GM18951 (cell line): Measurements from ENCODE around the gene AGBL1.
"Not testable (repeated sequence)": the region's sequence is repeated elsewhere in the genome, so short reads cannot be mapped to it uniquely, and the experiment has no call there.

Experiments
- POLR2A ChIP-seq: IDR thresholded peaks from 4 replicates; pipeline ENCODE4 v1.6.1; 2011; ENCODE audit warnings: mild to moderate bottlenecking; ENCODE audit not compliant: insufficient read length, insufficient read depth; ENCODE audit errors: extremely low read depth
- in situ Hi-C: fragments of 300-500 bp; cut with MboI; formaldehyde crosslinking; loops from one replicate; pipeline ENCODE4 v1.12.0; 2022; ENCODE audit warnings: low sequenced_read_pairs, mixed read lengths, inconsistent platforms; ENCODE audit not compliant: unreplicated experiment

Gene AGBL1

GRCh38 chr15:86863226-86863915 lies 783.7 kb downstream of the AGBL1 start:
- no peak for TF ChIP-seq POLR2A
- in situ Hi-C loops, result no loop called here

GRCh38 chr15:86865920-86866319 lies 786.2 kb downstream of the AGBL1 start:
- no peak for TF ChIP-seq POLR2A
- in situ Hi-C loops, result no loop called here

GRCh38 chr15:86870846-86871245 lies 791.2 kb downstream of the AGBL1 start:
- in situ Hi-C loops, result no loop called here
- no peak for TF ChIP-seq POLR2A

- TF ChIP-seq POLR2A, result no peak
- in situ Hi-C loops, result no loop called here
Measured at GRCh38 chr15:86871964-86872363, 792.3 kb downstream of the AGBL1 start.

GRCh38 chr15:86872782-86873181 lies 793.1 kb downstream of the AGBL1 start:
- in situ Hi-C loops, result no loop called here
- TF ChIP-seq POLR2A, result no peak

GRCh38 chr15:86875067-86875466 lies 795.4 kb downstream of the AGBL1 start:
- in situ Hi-C loops, result no loop called here
- TF ChIP-seq POLR2A, result no peak

- TF ChIP-seq POLR2A, result no peak
- in situ Hi-C loops, result no loop called here
Measured at GRCh38 chr15:86876387-86876944, 796.8 kb downstream of the AGBL1 start.

- no peak for TF ChIP-seq POLR2A
- in situ Hi-C loops, result no loop called here
Measured at GRCh38 chr15:86877171-86877631, 797.5 kb downstream of the AGBL1 start.

GRCh38 chr15:86878844-86879243 lies 799.2 kb downstream of the AGBL1 start:
- in situ Hi-C loops, result not testable (repeated sequence)

GRCh38 chr15:86879250-86880229 lies 799.9 kb downstream of the AGBL1 start:
- in situ Hi-C loops, result no loop called here
- TF ChIP-seq POLR2A, result no peak

- in situ Hi-C loops, result no loop called here
- no peak for TF ChIP-seq POLR2A
Measured at GRCh38 chr15:86885616-86886015, 805.9 kb downstream of the AGBL1 start.

- in situ Hi-C loops, result no loop called here
- no peak for TF ChIP-seq POLR2A
Measured at GRCh38 chr15:86892774-86893449, 813.2 kb downstream of the AGBL1 start.

- in situ Hi-C loops, result no loop called here
- no peak for TF ChIP-seq POLR2A
Measured at GRCh38 chr15:86894269-86894668, 814.6 kb downstream of the AGBL1 start.
